SU-DHL-6 (cell line): ENCODE measurements around the gene DUSP28.
"Not testable (repeated sequence)": the region's sequence is repeated elsewhere in the genome, so short reads cannot be mapped to it uniquely, and the experiment has no call there.

Source experiments
- H2AFZ ChIP-seq: fragments of 200-600 bp; sonication (generic); 2 replicates; pipeline ENCODE4 v1.6.1; 2014; ENCODE audit warnings: low read depth, mild to moderate bottlenecking, moderate library complexity, mixed read lengths, antibody characterized with exemption, low read length; ENCODE audit not compliant: severe bottlenecking
- H3F3A ChIP-seq: fragments of 200-600 bp; shearing (Covaris generic); 2 replicates; pipeline ENCODE4 v1.6.0; 2016; ENCODE audit warnings: antibody characterized with exemption, mild to moderate bottlenecking; ENCODE audit not compliant: insufficient read depth
- H3K27ac ChIP-seq: fragments of 200-600 bp; sonication (generic); 2 replicates; pipeline ENCODE4 v1.5.1; 2016; ENCODE audit warnings: low read depth, mild to moderate bottlenecking, low read length, moderate library complexity, mixed read lengths
- H3K27me3 ChIP-seq: fragments of 200-600 bp; sonication (generic), shearing (Covaris generic); 2 replicates; pipeline ENCODE4 v1.6.0; 2014; ENCODE audit warnings: mild to moderate bottlenecking, low read length
- H3K36me3 ChIP-seq: fragments of 200-600 bp; sonication (generic); 2 replicates; pipeline ENCODE4 v1.6.1; 2014; ENCODE audit warnings: mild to moderate bottlenecking, low read length, mixed read lengths
- H3K4me2 ChIP-seq: fragments of 300-600, 200-600 bp; shearing (Covaris generic), sonication (generic); 2 replicates; pipeline ENCODE4 v1.6.0; 2014; ENCODE audit warnings: low read length, low read depth, mild to moderate bottlenecking; ENCODE audit not compliant: poor library complexity, severe bottlenecking
- H3K4me3 ChIP-seq: fragments of 200-600 bp; sonication (generic); 2 replicates; pipeline ENCODE4 v1.5.1; 2014; ENCODE audit warnings: antibody characterized with exemption, low read length, mild to moderate bottlenecking, mixed read lengths; ENCODE audit not compliant: insufficient read depth, poor library complexity, severe bottlenecking
- H3K79me2 ChIP-seq: fragments of 200-600 bp; sonication (generic); 2 replicates; pipeline ENCODE4 v1.6.1; 2014; ENCODE audit warnings: mild to moderate bottlenecking, low read length, moderate library complexity; ENCODE audit not compliant: insufficient read depth
- H3K9ac ChIP-seq: fragments of 200-600 bp; sonication (generic); 2 replicates; pipeline ENCODE4 v1.7.0; 2014; ENCODE audit warnings: mild to moderate bottlenecking, low read length
- H3K9me2 ChIP-seq: fragments of 200-600 bp; sonication (generic); replicated peaks from 2 replicates; pipeline ENCODE4 v1.6.1; 2014; ENCODE audit warnings: low read length; ENCODE audit not compliant: insufficient read depth
- H3K9me3 ChIP-seq: fragments of 200-600 bp; sonication (generic); 2 replicates; pipeline ENCODE4 v1.6.1; 2014; ENCODE audit warnings: low read length, mixed read lengths; ENCODE audit not compliant: insufficient read depth
- H4K20me1 ChIP-seq: fragments of 200-600 bp; sonication (generic); 2 replicates; pipeline ENCODE4 v1.6.1; 2014; ENCODE audit warnings: low read depth, mild to moderate bottlenecking, antibody characterized with exemption, low read length, moderate library complexity, mixed read lengths
- CTCF ChIP-seq: fragments of 200-600 bp; sonication (generic); IDR thresholded peaks from one replicate; pipeline ENCODE4 v1.5.1; 2017; ENCODE audit warnings: antibody characterized with exemption, mild to moderate bottlenecking, low read length, moderate library complexity; ENCODE audit not compliant: insufficient read depth, poor library complexity, severe bottlenecking
- EZH2phosphoT487 ChIP-seq: fragments of 200-600 bp; sonication (generic), shearing (Covaris generic); conservative IDR thresholded peaks from 2 replicates; pipeline ENCODE4 v1.6.1; 2018; ENCODE audit warnings: mild to moderate bottlenecking, antibody characterized with exemption, low read length, moderate library complexity, mixed read lengths

DUSP28 gene

GRCh38 chr2:240531038-240531437 is 29.1 kb upstream of the DUSP28 start:
- Histone ChIP-seq H3K79me2 (peaks cover 17% of the 10 kb centered on the region), H3K4me3 (no peak overlapping the region), H3F3A (no peaks in the 10 kb centered on the region), H3K36me3 (peaks cover 44% of the 10 kb centered on the region), H3K4me2 (no peak overlapping the region), H2AFZ (no peak overlapping the region), H3K27ac (no peak overlapping the region), H3K9ac (no peak overlapping the region), H3K9me3 (peaks cover 23% of the 10 kb centered on the region; the same call in 1 of the 2 replicates), H3K27me3 (no peaks in the 10 kb centered on the region), H4K20me1 (no peaks in the 10 kb centered on the region), H3K9me2 (no peaks in the 10 kb centered on the region)
- TF ChIP-seq EZH2phosphoT487 = no peak
- TF ChIP-seq CTCF = no peak

- H3K79me2 ChIP-seq = peaks cover 17% of the 10 kb centered on the region
- TF ChIP-seq CTCF = no peak
- no peak for TF ChIP-seq EZH2phosphoT487
- peaks cover 38% of the 10 kb centered on the region for H3K36me3 ChIP-seq
- no peak overlapping the region for H3K27ac ChIP-seq
- H3K4me2 ChIP-seq = no peak overlapping the region
- no peaks in the 10 kb centered on the region for H3F3A ChIP-seq
- H3K4me3 ChIP-seq = no peak overlapping the region
- no peak overlapping the region for H2AFZ ChIP-seq
- H3K9me2 ChIP-seq = no peaks in the 10 kb centered on the region
- no peaks in the 10 kb centered on the region for H3K27me3 ChIP-seq
- no peaks in the 10 kb centered on the region for H4K20me1 ChIP-seq
- H3K9ac ChIP-seq = no peak overlapping the region
- peaks cover 17% of the 10 kb centered on the region; the same call in 1 of the 2 replicates for H3K9me3 ChIP-seq
Measured at GRCh38 chr2:240532031-240532775, 28.0 kb upstream of the DUSP28 start.

GRCh38 chr2:240538031-240538780 is 22.0 kb upstream of the DUSP28 start:
- Histone ChIP-seq H2AFZ (no peak overlapping the region), H3K9me2 (no peaks in the 10 kb centered on the region), H3K9me3 (no peaks in the 10 kb centered on the region), H3K79me2 (peaks cover 10% of the 10 kb centered on the region), H3K4me2 (no peak overlapping the region), H3F3A (no peaks in the 10 kb centered on the region), H4K20me1 (peaks cover 3% of the 10 kb centered on the region; the same call in 1 of the 2 replicates), H3K9ac (no peak overlapping the region), H3K4me3 (no peak overlapping the region), H3K36me3 (peaks cover 16% of the 10 kb centered on the region), H3K27me3 (no peaks in the 10 kb centered on the region), H3K27ac (no peak overlapping the region)
- TF ChIP-seq EZH2phosphoT487 = no peak
- no peak for TF ChIP-seq CTCF

GRCh38 chr2:240539101-240539500 is 21.1 kb upstream of the DUSP28 start:
- not testable (repeated sequence) for H4K20me1 ChIP-seq, H3K9ac ChIP-seq, H3K9me2 ChIP-seq, H3K27ac ChIP-seq, H3K9me3 ChIP-seq, H2AFZ ChIP-seq, H3K79me2 ChIP-seq, H3K4me3 ChIP-seq, H3K27me3 ChIP-seq, H3K4me2 ChIP-seq, H3F3A ChIP-seq
- H3K36me3 ChIP-seq = peaks cover 13% of the 10 kb centered on the region; the same call in 1 of the 2 replicates
